KMS-11 (cell line): Measurements from ENCODE around the gene RAF1.

Experiments used
- H2AFZ ChIP-seq: fragments of 200-600 bp; sonication (generic); 2 replicates; pipeline ENCODE4 v1.6.1; 2016; ENCODE audit warnings: antibody characterized with exemption, mixed run types, low read depth
- H3K27ac ChIP-seq: fragments of 200-600 bp; sonication (generic); 2 replicates; pipeline ENCODE4 v1.6.1; 2016; ENCODE audit warnings: mild to moderate bottlenecking, mixed run types
- H3K27me3 ChIP-seq: fragments of 200-600 bp; sonication (generic); 2 replicates; pipeline ENCODE4 v1.6.1; 2017; ENCODE audit warnings: mild to moderate bottlenecking, low read depth, mixed run types, moderate library complexity; ENCODE audit not compliant: insufficient read depth
- H3K36me3 ChIP-seq: fragments of 200-600 bp; sonication (generic); 2 replicates; pipeline ENCODE4 v1.6.1; 2017; ENCODE audit warnings: mild to moderate bottlenecking, mixed run types; ENCODE audit not compliant: insufficient read depth
- H3K4me1 ChIP-seq: fragments of 200-600 bp; sonication (generic); 2 replicates; pipeline ENCODE4 v1.6.1; 2016; ENCODE audit warnings: mild to moderate bottlenecking, low read depth, mixed run types; ENCODE audit not compliant: poor library complexity, severe bottlenecking
- H3K4me2 ChIP-seq: fragments of 200-600 bp; sonication (generic); 2 replicates; pipeline ENCODE4 v1.7.0; 2016; ENCODE audit warnings: mild to moderate bottlenecking, mixed run types
- H3K4me3 ChIP-seq: fragments of 200-600 bp; sonication (generic); IDR thresholded peaks from 2 replicates; pipeline ENCODE4 v1.6.1; 2017; ENCODE audit warnings: low read depth, low read length, mixed read lengths; ENCODE audit not compliant: insufficient read depth
- H3K79me2 ChIP-seq: fragments of 200-600 bp; sonication (generic); 2 replicates; pipeline ENCODE4 v1.6.1; 2016; ENCODE audit warnings: low read depth, mixed run types; ENCODE audit not compliant: insufficient read depth
- H3K9ac ChIP-seq: fragments of 200-600 bp; sonication (generic); 2 replicates; pipeline ENCODE4 v1.6.1; 2016; ENCODE audit warnings: mild to moderate bottlenecking, mixed run types
- H4K20me1 ChIP-seq: fragments of 200-600 bp; sonication (generic); 2 replicates; pipeline ENCODE4 v1.6.1; 2016; ENCODE audit warnings: mild to moderate bottlenecking, mixed run types; ENCODE audit not compliant: insufficient read depth
- CTCF ChIP-seq: fragments of 200-600 bp; sonication (generic); conservative IDR thresholded peaks from 2 replicates; pipeline ENCODE4 v1.6.1; 2017; ENCODE audit warnings: low read depth, mild to moderate bottlenecking, antibody characterized with exemption, low read length, moderate library complexity, mixed read lengths

Gene RAF1

GRCh38 chr3:12612514-12613226 is 51.2 kb downstream of the RAF1 start:
- no peak overlapping the region for H3K4me3 ChIP-seq
- no peaks in the 10 kb centered on the region for H3K4me1 ChIP-seq
- H3K27me3 ChIP-seq, result no peaks in the 10 kb centered on the region
- H3K9ac ChIP-seq, result no peak overlapping the region
- TF ChIP-seq CTCF, result no peak
- H3K79me2 ChIP-seq, result peaks cover 31% of the 10 kb centered on the region; the same call in 1 of the 2 replicates
- no peak overlapping the region for H3K27ac ChIP-seq
- H3K36me3 ChIP-seq, result peaks cover 3% of the 10 kb centered on the region; the same call in 1 of the 2 replicates
- no peak overlapping the region for H3K4me2 ChIP-seq
- H4K20me1 ChIP-seq, result no peaks in the 10 kb centered on the region
- H2AFZ ChIP-seq, result no peak overlapping the region

GRCh38 chr3:12611117-12611516 is 52.8 kb downstream of the RAF1 start:
- Histone ChIP-seq H3K9ac (no peak overlapping the region), H3K27ac (no peak overlapping the region), H3K4me3 (no peak overlapping the region), H4K20me1 (no peaks in the 10 kb centered on the region; the same call in 1 of the 2 replicates), H3K36me3 (peaks cover 3% of the 10 kb centered on the region; the same call in 1 of the 2 replicates), H2AFZ (no peak overlapping the region), H3K4me1 (no peaks in the 10 kb centered on the region), H3K27me3 (no peaks in the 10 kb centered on the region), H3K4me2 (no peak overlapping the region), H3K79me2 (peaks cover 20% of the 10 kb centered on the region; the same call in 1 of the 2 replicates)
- TF ChIP-seq CTCF, result no peak

GRCh38 chr3:12608376-12608775 is 55.5 kb downstream of the RAF1 start:
- Histone ChIP-seq H3K27ac (no peak overlapping the region), H3K27me3 (no peaks in the 10 kb centered on the region), H3K9ac (no peak overlapping the region), H3K4me2 (no peak overlapping the region), H3K4me1 (no peaks in the 10 kb centered on the region), H3K79me2 (peaks cover 9% of the 10 kb centered on the region; the same call in 1 of the 2 replicates), H3K36me3 (peaks cover 3% of the 10 kb centered on the region; the same call in 1 of the 2 replicates), H2AFZ (no peak overlapping the region), H4K20me1 (no peaks in the 10 kb centered on the region; the same call in 1 of the 2 replicates), H3K4me3 (no peak overlapping the region)
- TF ChIP-seq CTCF, result no peak

GRCh38 chr3:12603969-12604368 is 59.9 kb downstream of the RAF1 start:
- peaks cover 3% of the 10 kb centered on the region; the same call in 1 of the 2 replicates for H3K36me3 ChIP-seq
- H3K4me3 ChIP-seq, result no peak overlapping the region
- H3K4me1 ChIP-seq, result peaks cover 12% of the 10 kb centered on the region
- no peak overlapping the region for H2AFZ ChIP-seq
- no peaks in the 10 kb centered on the region for H3K27me3 ChIP-seq
- no peak overlapping the region for H3K4me2 ChIP-seq
- no peak overlapping the region for H3K9ac ChIP-seq
- no peaks in the 10 kb centered on the region; the same call in 1 of the 2 replicates for H3K79me2 ChIP-seq
- H3K27ac ChIP-seq, result no peak overlapping the region
- no peak for TF ChIP-seq CTCF
- no peaks in the 10 kb centered on the region; the same call in 1 of the 2 replicates for H4K20me1 ChIP-seq
